GM20000 (cell line): ENCODE measurements around the gene BCAR1.

Experiments
- DNase-seq: peaks from one replicate; pipeline ENCODE4 v3.0.0; 2012; ENCODE audit warnings: low spot score
- TF ChIP-seq, protein P1 (sequence below): IDR thresholded peaks from 2 replicates; pipeline ENCODE4 v1.5.1; 2012; ENCODE audit warnings: mild to moderate bottlenecking, control low read depth; ENCODE audit errors: extremely low read depth, missing control alignments

BCAR1 gene

DNA sequence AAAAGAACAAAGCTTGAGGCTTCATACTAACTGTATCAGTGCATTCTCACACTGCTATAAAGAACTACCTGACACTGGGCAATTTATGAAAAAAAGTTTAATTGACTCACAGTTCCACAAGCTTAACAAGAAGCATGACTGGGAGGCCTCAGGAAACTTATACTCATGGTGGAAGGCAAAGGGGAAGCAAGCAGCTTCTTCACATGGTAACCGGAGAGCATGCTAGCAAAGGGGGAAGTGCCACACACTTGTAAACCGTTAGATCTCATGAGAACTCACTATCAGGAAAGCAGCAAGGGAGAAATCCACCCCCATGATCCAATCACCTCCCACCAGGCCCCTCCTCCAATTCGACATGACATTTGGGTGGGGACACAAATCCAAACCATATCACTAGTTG lies 69.8 kb downstream of the BCAR1 start:
- no peak for DNase-seq
- TF ChIP-seq, protein P1, sequence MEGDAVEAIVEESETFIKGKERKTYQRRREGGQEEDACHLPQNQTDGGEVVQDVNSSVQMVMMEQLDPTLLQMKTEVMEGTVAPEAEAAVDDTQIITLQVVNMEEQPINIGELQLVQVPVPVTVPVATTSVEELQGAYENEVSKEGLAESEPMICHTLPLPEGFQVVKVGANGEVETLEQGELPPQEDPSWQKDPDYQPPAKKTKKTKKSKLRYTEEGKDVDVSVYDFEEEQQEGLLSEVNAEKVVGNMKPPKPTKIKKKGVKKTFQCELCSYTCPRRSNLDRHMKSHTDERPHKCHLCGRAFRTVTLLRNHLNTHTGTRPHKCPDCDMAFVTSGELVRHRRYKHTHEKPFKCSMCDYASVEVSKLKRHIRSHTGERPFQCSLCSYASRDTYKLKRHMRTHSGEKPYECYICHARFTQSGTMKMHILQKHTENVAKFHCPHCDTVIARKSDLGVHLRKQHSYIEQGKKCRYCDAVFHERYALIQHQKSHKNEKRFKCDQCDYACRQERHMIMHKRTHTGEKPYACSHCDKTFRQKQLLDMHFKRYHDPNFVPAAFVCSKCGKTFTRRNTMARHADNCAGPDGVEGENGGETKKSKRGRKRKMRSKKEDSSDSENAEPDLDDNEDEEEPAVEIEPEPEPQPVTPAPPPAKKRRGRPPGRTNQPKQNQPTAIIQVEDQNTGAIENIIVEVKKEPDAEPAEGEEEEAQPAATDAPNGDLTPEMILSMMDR, result no peak

DNA sequence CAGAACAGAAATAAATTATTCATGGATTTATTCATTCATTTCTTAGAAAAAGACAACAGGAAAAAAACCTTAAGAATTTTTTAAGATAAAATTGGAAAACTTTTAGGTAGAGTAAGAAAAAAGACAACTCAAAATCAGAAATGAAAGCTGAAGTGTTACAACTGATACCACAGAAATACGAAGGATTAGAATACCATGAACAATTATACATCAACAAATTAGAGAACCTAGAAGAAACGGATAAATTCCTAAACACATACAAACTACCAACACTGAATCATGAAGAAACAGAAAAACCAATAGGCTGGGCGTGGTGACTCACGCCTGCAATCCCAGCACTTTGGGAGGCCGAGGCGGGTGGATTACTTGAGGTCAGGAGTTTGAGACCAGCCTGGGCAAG lies 72.2 kb downstream of the BCAR1 start:
- DNase-seq, result no peak
- TF ChIP-seq, protein P1, result no peak
